ENCODE data around the gene PCBP1. TPM values are rescaled to one million over a fixed set of nuclear protein-coding genes. Genes with fewer than 3 reads are reported as not detected.
A peak's percentile ranks its signal among the peaks of the same experiment; 100 is the strongest.
"Not testable (repeated sequence)": the region's sequence is repeated elsewhere in the genome, so short reads cannot be mapped to it uniquely, and the experiment has no call there.

The PCBP1 gene
- total RNA-seq, 8 experiments from 2014 or later = 47.0 to 261 (median 104) TPM

GRCh38 chr2:70055259-70055658 lies 32.0 kb upstream of the PCBP1 start:
- not testable (repeated sequence) for H3K4me3 ChIP-seq; H3K4me1 ChIP-seq (replicated peaks in 1 of 2); H3K27ac ChIP-seq; ATAC-seq (replicated peaks in 6 of 8)
- 100% methylated on average over 2 to 3 of the region's 4 CpGs; no CpG with 5 or more reads in 8 of the 10 experiments for WGBS, 10 experiments
- in situ Hi-C loops (cut with MboI; ENCODE audit: low pct_unique_long_range_greater_than_20kb in 2 of 9, low sequenced_read_pairs in 9 of 9, unreplicated experiment in 9 of 9) = loop anchor here in 3 of 9 experiments (25.0 kb wide), 2 partner anchors 118 to 143 kb away; partner anchors contain the start of gene MXD1 (in 1 of the 3)

GRCh38 chr2:70061317-70061716 lies 26.0 kb upstream of the PCBP1 start:
- in situ Hi-C loops (cut with MboI; ENCODE audit: low pct_unique_long_range_greater_than_20kb in 2 of 9, low sequenced_read_pairs in 9 of 9, unreplicated experiment in 9 of 9) = loop anchor here in 4 of 9 experiments (10.0 to 25.0 kb wide), 3 partner anchors 124 to 149 kb away; partner anchors contain the start of gene MXD1 (in 1 of the 4)
- no peak for ATAC-seq (replicated peaks in 6 of 8)
- WGBS, 10 experiments = 67 to 93% (median 80%) methylated on average over 1 to 2 of the region's 2 CpGs; no CpG with 5 or more reads in 5 of the 10 experiments
- no peaks in the 10 kb centered on the region for H3K4me1 ChIP-seq (replicated peaks in 1 of 2)
- H3K4me3 ChIP-seq = no peak overlapping the region
- no peak overlapping the region for H3K27ac ChIP-seq

GRCh38 chr2:70062270-70062669 lies 25.0 kb upstream of the PCBP1 start:
- no peaks in the 10 kb centered on the region for H3K4me1 ChIP-seq (replicated peaks in 1 of 2)
- in situ Hi-C loops (cut with MboI; ENCODE audit: low pct_unique_long_range_greater_than_20kb in 2 of 9, low sequenced_read_pairs in 9 of 9, unreplicated experiment in 9 of 9) = loop anchor here in 4 of 9 experiments (10.0 to 25.0 kb wide), 3 partner anchors 125 to 150 kb away; partner anchors contain the start of gene MXD1 (in 1 of the 4)
- no peak for ATAC-seq (replicated peaks in 6 of 8)
- no peak overlapping the region for H3K27ac ChIP-seq
- WGBS, 10 experiments = 90 to 100% (median 100%) methylated on average over 1 to 2 of the region's 2 CpGs; no CpG with 5 or more reads in 5 of the 10 experiments
- H3K4me3 ChIP-seq = no peak overlapping the region

DNA sequence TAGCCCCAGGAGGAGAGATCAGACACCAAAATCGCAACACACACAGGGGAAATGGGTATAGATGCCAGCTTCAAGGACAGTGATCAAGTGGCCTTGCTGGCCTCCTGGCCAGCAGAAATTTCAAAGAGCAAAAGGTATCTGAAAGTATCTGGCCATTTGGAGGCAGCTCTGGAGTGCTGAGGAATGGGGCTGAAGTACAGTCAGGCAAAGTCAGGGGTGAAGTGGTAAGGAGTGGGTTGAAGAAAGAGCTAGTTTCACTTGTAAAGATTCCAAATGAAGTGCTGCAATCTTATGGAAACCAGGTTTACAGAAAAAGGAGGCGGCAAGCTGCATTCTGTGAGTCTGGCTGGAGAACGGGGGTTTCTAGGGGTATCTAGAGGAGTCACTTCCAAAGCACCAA lies 19.2 kb upstream of the PCBP1 start:
- in situ Hi-C loops (cut with MboI; ENCODE audit: low pct_unique_long_range_greater_than_20kb in 2 of 9, low sequenced_read_pairs in 9 of 9, unreplicated experiment in 9 of 9) = loop anchor here in 4 of 9 experiments (10.0 to 25.0 kb wide), 3 partner anchors 131 to 156 kb away; partner anchors contain the start of gene MXD1 (in 1 of the 4)

GRCh38 chr2:70069049-70069448 lies 18.2 kb upstream of the PCBP1 start:
- WGBS, 10 experiments = 80 to 100% (median 96%) methylated on average over 1 to 3 of the region's 3 CpGs; no CpG with 5 or more reads in 4 of the 10 experiments
- peaks cover 0 to 10% of the 10 kb centered on the region in 2 donors for H3K4me1 ChIP-seq (replicated peaks in 1 of 2)
- in situ Hi-C loops (cut with MboI; ENCODE audit: low pct_unique_long_range_greater_than_20kb in 2 of 9, low sequenced_read_pairs in 9 of 9, unreplicated experiment in 9 of 9) = loop anchor here in 4 of 9 experiments (10.0 to 25.0 kb wide), 3 partner anchors 132 to 157 kb away; partner anchors contain the start of gene MXD1 (in 1 of the 4)
- no peak overlapping the region for H3K4me3 ChIP-seq
- ATAC-seq (replicated peaks in 6 of 8) = no peak
- no peak overlapping the region for H3K27ac ChIP-seq

More for the DNA sequence above, 19.2 kb upstream of the PCBP1 start:
- ATAC-seq (replicated peaks in 6 of 8) = no peak
- Histone ChIP-seq H3K4me1 (replicated peaks in 1 of 2) (peaks cover 0 to 7% of the 10 kb centered on the region in 2 donors), H3K27ac (no peak overlapping the region), H3K4me3 (no peak overlapping the region)
- 71 to 100% (median 95%) methylated on average over 2 to 3 of the region's 3 CpGs; no CpG with 5 or more reads in 1 of the 10 experiments for WGBS, 10 experiments

DNA sequence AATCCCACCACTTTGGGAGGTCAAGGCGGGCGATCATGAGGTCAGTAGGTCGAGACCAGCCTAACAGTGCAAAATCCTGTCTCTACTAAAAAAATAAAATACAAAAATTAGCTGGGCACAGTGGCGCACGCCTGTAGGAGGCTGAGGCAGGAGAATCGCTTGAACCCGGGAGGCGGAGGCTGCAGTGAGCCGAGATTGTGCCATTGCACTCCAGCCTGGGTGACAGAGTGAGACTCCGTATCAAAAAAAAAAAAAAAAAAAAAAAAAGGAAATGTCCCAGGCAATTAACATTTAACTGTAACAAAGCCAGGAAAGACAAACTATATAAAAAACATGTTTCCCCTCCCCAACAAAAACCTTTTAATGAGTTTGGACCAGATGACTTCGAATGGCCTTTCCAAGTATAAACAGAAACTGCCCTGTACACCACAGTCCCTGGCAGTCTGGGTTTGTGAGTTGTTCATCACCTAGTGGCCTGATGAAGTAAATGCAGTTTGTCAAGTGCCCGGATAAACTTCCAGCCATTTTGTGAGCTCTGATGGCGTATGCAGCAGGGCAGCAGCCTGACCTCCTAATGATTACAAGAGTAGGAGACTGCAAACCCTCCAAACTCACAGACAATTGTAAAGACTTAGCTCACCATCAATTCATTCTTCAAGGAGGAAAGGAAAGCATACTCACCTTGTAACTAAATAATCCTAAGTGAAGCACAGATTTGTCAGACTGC lies 16.6 kb upstream of the PCBP1 start:
- Histone ChIP-seq H3K4me1 (replicated peaks in 1 of 2) (peaks cover 0 to 10% of the 10 kb centered on the region in 2 donors), H3K4me3 (no peak overlapping the region), H3K27ac (peak overlapping the region; percentile 57 to 81)
- peak; percentile 96 to 100 (median 99) for ATAC-seq (replicated peaks in 6 of 8)
- in situ Hi-C loops (cut with MboI; ENCODE audit: low pct_unique_long_range_greater_than_20kb in 2 of 9, low sequenced_read_pairs in 9 of 9, unreplicated experiment in 9 of 9) = loop anchor here in 3 of 9 experiments (25.0 kb wide), 2 partner anchors 133 to 158 kb away; partner anchors contain the start of gene MXD1 (in 1 of the 3)
- WGBS, 10 experiments = 29 to 80% (median 60%) methylated on average over 2 to 12 of the region's 13 CpGs; no CpG with 5 or more reads in 3 of the 10 experiments

- 37 to 100% (median 79%) methylated on average over 2 to 5 of the region's 5 CpGs; no CpG with 5 or more reads in 1 of the 10 experiments for WGBS, 10 experiments
- H3K4me3 ChIP-seq = no peak overlapping the region
- H3K27ac ChIP-seq = no peak overlapping the region
- in situ Hi-C loops (cut with MboI; ENCODE audit: low pct_unique_long_range_greater_than_20kb in 2 of 9, low sequenced_read_pairs in 9 of 9, unreplicated experiment in 9 of 9) = loop anchor here in 3 of 9 experiments (25.0 kb wide), 2 partner anchors 136 to 161 kb away; partner anchors contain the start of gene MXD1 (in 1 of the 3)
- peaks cover 0 to 10% of the 10 kb centered on the region in 2 donors for H3K4me1 ChIP-seq (replicated peaks in 1 of 2)
- peak in 1 of 8 experiments; percentile 45 for ATAC-seq (replicated peaks in 6 of 8)
These were observed 13.8 kb upstream of the PCBP1 start for GRCh38 chr2:70073493-70073892.

DNA sequence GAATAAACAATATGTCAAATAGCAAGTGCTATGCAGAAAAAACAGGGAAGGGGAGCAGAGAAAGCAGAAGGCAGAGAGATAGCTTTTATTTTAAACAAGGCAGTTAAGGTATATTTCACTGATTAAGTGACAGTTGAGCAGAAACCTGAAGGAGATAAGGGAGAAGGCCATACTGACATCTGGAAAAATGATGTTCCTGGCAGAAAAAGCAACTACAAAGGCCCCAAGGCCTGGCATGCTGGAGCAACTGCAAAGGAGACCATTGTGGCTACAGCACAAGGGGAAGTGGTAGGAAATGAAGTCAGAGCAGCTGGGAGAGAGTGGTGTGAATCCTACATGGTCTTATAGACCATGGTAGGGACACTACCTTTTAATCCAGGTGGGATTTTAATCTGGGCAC lies 8.9 kb upstream of the PCBP1 start:
- Histone ChIP-seq H3K27ac (no peak overlapping the region), H3K4me3 (no peak overlapping the region), H3K4me1 (replicated peaks in 1 of 2) (peaks cover 0 to under 1% of the 10 kb centered on the region in 2 donors)
- ATAC-seq (replicated peaks in 6 of 8) = no peak
- in situ Hi-C loops (cut with MboI; ENCODE audit: low pct_unique_long_range_greater_than_20kb in 2 of 9, low sequenced_read_pairs in 9 of 9, unreplicated experiment in 9 of 9) = no loop called here

GRCh38 chr2:70080610-70081200 lies 6.6 kb upstream of the PCBP1 start:
- in situ Hi-C loops (cut with MboI; ENCODE audit: low pct_unique_long_range_greater_than_20kb in 2 of 9, low sequenced_read_pairs in 9 of 9, unreplicated experiment in 9 of 9) = no loop called here
- Histone ChIP-seq H3K27ac (no peak overlapping the region), H3K4me3 (no peak overlapping the region), H3K4me1 (replicated peaks in 1 of 2) (peaks cover 11 to 20% of the 10 kb centered on the region in 2 donors)
- 100% methylated on average over 1 to 3 of the region's 3 CpGs; no CpG with 5 or more reads in 6 of the 10 experiments for WGBS, 10 experiments
- no peak for ATAC-seq (replicated peaks in 6 of 8)

GRCh38 chr2:70081221-70081620 lies 6.1 kb upstream of the PCBP1 start:
- WGBS, 10 experiments = 83 to 100% (median 95%) methylated on average over 1 to 5 of the region's 5 CpGs; no CpG with 5 or more reads in 2 of the 10 experiments

DNA sequence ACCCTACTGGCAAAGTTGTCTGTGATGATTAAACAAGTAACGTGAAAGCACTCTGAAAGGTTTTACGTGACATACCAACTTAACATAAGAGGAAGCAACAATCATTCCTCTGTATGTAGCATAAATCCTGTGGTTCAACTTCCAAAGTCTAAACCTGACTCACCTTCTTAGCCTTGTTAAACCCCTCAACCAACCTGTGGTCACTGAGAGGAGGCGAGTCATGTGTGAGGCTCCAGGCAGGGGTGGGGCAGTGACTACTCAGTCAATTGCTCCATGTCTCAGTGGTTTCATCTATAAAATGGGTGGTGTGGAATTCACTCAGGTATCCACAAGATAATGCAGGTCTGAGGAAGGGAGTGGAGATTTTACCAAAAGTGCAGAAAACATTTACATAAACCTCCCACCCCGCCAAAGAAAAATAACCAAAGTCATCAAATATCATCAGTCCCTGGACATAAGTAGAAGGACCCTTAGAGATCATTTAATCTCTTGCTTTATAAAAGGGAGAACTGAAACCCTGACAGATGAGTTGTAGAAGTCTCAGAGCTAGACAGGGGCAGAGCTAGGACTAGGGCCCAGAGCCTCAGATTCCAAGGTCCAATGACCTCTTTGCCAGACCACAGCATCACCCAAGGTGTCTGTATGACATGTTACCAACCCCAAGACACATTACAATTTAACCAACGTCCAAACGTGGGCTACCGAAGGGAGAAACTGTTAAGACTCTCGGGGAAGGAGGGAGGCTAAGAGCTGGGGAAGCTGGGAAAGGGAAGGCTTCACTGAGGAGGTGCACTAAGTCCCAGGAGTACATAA lies 3.7 kb upstream of the PCBP1 start:
- H3K27ac ChIP-seq = no peak overlapping the region
- in situ Hi-C loops (cut with MboI; ENCODE audit: low pct_unique_long_range_greater_than_20kb in 2 of 9, low sequenced_read_pairs in 9 of 9, unreplicated experiment in 9 of 9) = no loop called here
- ATAC-seq (replicated peaks in 6 of 8) = no peak
- no peak overlapping the region for H3K4me3 ChIP-seq
- peaks cover 16 to 24% of the 10 kb centered on the region in 2 donors for H3K4me1 ChIP-seq (replicated peaks in 1 of 2)
- WGBS, 10 experiments = 52 to 100% (median 82%) methylated on average over 1 to 5 of the region's 8 CpGs; no CpG with 5 or more reads in 2 of the 10 experiments

More at GRCh38 chr2:70081221-70081620, 6.1 kb upstream of the PCBP1 start:
- Histone ChIP-seq H3K27ac (no peak overlapping the region), H3K4me3 (no peak overlapping the region), H3K4me1 (replicated peaks in 1 of 2) (peaks cover 16 to 24% of the 10 kb centered on the region in 2 donors)
- in situ Hi-C loops (cut with MboI; ENCODE audit: low pct_unique_long_range_greater_than_20kb in 2 of 9, low sequenced_read_pairs in 9 of 9, unreplicated experiment in 9 of 9) = no loop called here
- no peak for ATAC-seq (replicated peaks in 6 of 8)

- Histone ChIP-seq H3K4me3 (peak overlapping the region in 4 of 5 donors; percentile 57 to 100 (median 87)), H3K4me1 (replicated peaks in 1 of 2) (peaks cover 16 to 29% of the 10 kb centered on the region in 2 donors), H3K27ac (peak overlapping the region; percentile 100)
- in situ Hi-C loops (cut with MboI; ENCODE audit: low pct_unique_long_range_greater_than_20kb in 2 of 9, low sequenced_read_pairs in 9 of 9, unreplicated experiment in 9 of 9) = no loop called here
- no peak for ATAC-seq (replicated peaks in 6 of 8)
- WGBS, 10 experiments = 0 to 80% (median 42%) methylated on average over 1 to 5 of the region's 10 CpGs
These were observed 2.1 kb upstream of the PCBP1 start for GRCh38 chr2:70084973-70085710.
